Measurements from ENCODE around the gene SPINK4. TPM values are rescaled to one million over a fixed set of nuclear protein-coding genes. Genes with fewer than 3 reads are reported as not detected.

SPINK4 gene
- total RNA-seq, 1 experiment from 2014 or later: not detected

DNA sequence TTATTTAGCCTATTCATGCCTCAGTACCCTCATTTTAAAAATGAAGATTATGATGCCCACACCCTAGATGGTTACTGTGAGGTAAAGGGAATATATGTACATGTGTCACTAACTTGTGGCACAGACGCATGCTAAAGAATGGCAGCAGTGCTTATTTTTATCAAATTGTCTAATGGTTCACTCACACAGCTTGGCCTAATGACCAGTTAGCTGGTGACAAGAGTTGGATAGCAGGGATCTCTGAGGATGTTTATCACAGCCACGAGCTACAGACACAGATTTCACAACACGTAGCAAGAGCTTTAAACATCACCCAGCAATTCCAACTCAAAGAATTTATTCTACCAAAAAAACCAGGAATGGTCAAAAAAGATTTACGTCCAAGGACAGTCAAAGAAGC lies 17.3 kb downstream of the SPINK4 start:
- no peak overlapping the region for H2BK20ac ChIP-seq (ENCODE audit: low read depth, low read length, poor library complexity, severe bottlenecking)
- H3K27ac ChIP-seq (ENCODE audit: insufficient read length, low read depth, low read length): no peak overlapping the region
- H3K27ac Mint-ChIP-seq: no peak overlapping the region
- no peak overlapping the region for H3K18ac ChIP-seq (ENCODE audit: insufficient read length, low read depth, low read length)
- no peak overlapping the region for H2AK5ac ChIP-seq (ENCODE audit: insufficient read length, low read length)
- H4K5ac ChIP-seq (ENCODE audit: insufficient read length, low read depth, low read length): no peak overlapping the region
- H3K27me3 Mint-ChIP-seq (ENCODE audit: low read depth): no peaks in the 10 kb centered on the region
- H3K23ac ChIP-seq (ENCODE audit: insufficient read length, low read depth, low read length): no peak overlapping the region
- H3K14ac ChIP-seq (ENCODE audit: insufficient read depth, low read length): no peak overlapping the region
- no peak overlapping the region for H2AFZ ChIP-seq (ENCODE audit: low read length)
- no peaks in the 10 kb centered on the region; a peak in 1 of 5 replicates for H3K9me3 Mint-ChIP-seq
- no peak overlapping the region for H3K4me3 Mint-ChIP-seq
- H2BK15ac ChIP-seq (ENCODE audit: low read depth, low read length): no peak overlapping the region
- H3K36me3 Mint-ChIP-seq (ENCODE audit: insufficient read depth in 1 of 3, low read depth in 3 of 3): peaks cover 57 to 85% (median 78%) of the 10 kb centered on the region in 3 experiments
- H3K4ac ChIP-seq (ENCODE audit: low read depth, low read length): no peak overlapping the region
- H3T11ph ChIP-seq (ENCODE audit: low read length): no peak overlapping the region
- no peaks in the 10 kb centered on the region for H3K27me3 ChIP-seq (ENCODE audit: insufficient read depth, low read length)
- no peaks in the 10 kb centered on the region for H3K79me2 ChIP-seq (ENCODE audit: insufficient read depth, low read length)
- H3K23me2 ChIP-seq (ENCODE audit: insufficient read length, low read depth, low read length, poor library complexity, severe bottlenecking): no peaks in the 10 kb centered on the region
- no peak overlapping the region for H2BK12ac ChIP-seq (ENCODE audit: insufficient read length, low read depth, low read length)
- H4K8ac ChIP-seq (replicated peaks; ENCODE audit: insufficient read length, low read depth, low read length): no peak overlapping the region
- no peak overlapping the region for H4K91ac ChIP-seq (ENCODE audit: insufficient read length, low read depth, low read length)
- WGBS (ENCODE audit: extremely low coverage, insufficient read length, low lambda C conversion rate): no CpG with 5 or more reads among the region's 4 CpGs
- TF ChIP-seq, protein P1, sequence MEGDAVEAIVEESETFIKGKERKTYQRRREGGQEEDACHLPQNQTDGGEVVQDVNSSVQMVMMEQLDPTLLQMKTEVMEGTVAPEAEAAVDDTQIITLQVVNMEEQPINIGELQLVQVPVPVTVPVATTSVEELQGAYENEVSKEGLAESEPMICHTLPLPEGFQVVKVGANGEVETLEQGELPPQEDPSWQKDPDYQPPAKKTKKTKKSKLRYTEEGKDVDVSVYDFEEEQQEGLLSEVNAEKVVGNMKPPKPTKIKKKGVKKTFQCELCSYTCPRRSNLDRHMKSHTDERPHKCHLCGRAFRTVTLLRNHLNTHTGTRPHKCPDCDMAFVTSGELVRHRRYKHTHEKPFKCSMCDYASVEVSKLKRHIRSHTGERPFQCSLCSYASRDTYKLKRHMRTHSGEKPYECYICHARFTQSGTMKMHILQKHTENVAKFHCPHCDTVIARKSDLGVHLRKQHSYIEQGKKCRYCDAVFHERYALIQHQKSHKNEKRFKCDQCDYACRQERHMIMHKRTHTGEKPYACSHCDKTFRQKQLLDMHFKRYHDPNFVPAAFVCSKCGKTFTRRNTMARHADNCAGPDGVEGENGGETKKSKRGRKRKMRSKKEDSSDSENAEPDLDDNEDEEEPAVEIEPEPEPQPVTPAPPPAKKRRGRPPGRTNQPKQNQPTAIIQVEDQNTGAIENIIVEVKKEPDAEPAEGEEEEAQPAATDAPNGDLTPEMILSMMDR (conservative IDR thresholded peaks at IDR 0.05): no peak
- H3K4me2 ChIP-seq (ENCODE audit: insufficient read depth, insufficient read length, low read length): no peak overlapping the region
- no peaks in the 10 kb centered on the region for H3K4me1 Mint-ChIP-seq
- no peaks in the 10 kb centered on the region for H4K20me1 ChIP-seq (ENCODE audit: control insufficient read depth, insufficient read depth, insufficient read length)
- H3K9me3 ChIP-seq (ENCODE audit: control insufficient read depth, low read depth, low read length): no peaks in the 10 kb centered on the region
- H3K9ac ChIP-seq (ENCODE audit: extremely low read depth, insufficient read length, low read length): no peak overlapping the region
- DNase-seq: no peak
- H2BK120ac ChIP-seq (ENCODE audit: low read depth, low read length, poor library complexity, severe bottlenecking): no peak overlapping the region
- no peaks in the 10 kb centered on the region for H3K4me1 ChIP-seq (ENCODE audit: insufficient read depth, low read length)
- no peak overlapping the region for H2BK5ac ChIP-seq (ENCODE audit: insufficient read length, low read length)
- H3K79me1 ChIP-seq (ENCODE audit: insufficient read depth, low read depth, low read length, poor library complexity, severe bottlenecking): no peaks in the 10 kb centered on the region
- H3K56ac ChIP-seq (ENCODE audit: insufficient read length, low read depth, low read length): no peak overlapping the region
